Natural killer cell treated with Interleukin-12 subunit alpha and Interleukin-12 subunit beta and Interleukin-15 and Interleukin-18, amount 100 ng/mL, for 72 hours (primary cell): ENCODE measurements around the gene IL18R1. TPM values are rescaled to one million over a fixed set of nuclear protein-coding genes. Genes with fewer than 3 reads are reported as not detected.

ENCODE experiments used
- ATAC-seq, 2 donors: fragments of 150-1000 bp; cut with Tn5 transposase in 1 of 2; sonication (Bioruptor Pico), chemical (Tn5 transposase) in 1 of 2; 2 replicates each; pipeline ENCODE4 v1.10.0; 2021
- DNase-seq: peaks from one replicate; pipeline ENCODE4 v3.0.0; 2022; ENCODE audit warnings: low spot score
- H3K27ac Mint-ChIP-seq, 2 donors: 1 replicate in 1 of 2; 2 replicates in 1 of 2; pipeline ENCODE4 v1.8.0; 2022; ENCODE audit warnings: mixed read lengths in 2 of 2, mild to moderate bottlenecking in 1 of 2, moderate library complexity in 1 of 2
- H3K27me3 Mint-ChIP-seq, 2 donors: 1 replicate in 1 of 2; 2 replicates in 1 of 2; pipeline ENCODE4 v1.8.0; 2022; ENCODE audit warnings: mixed read lengths in 2 of 2
- H3K36me3 Mint-ChIP-seq: one replicate; pipeline ENCODE4 v1.8.0; 2022; ENCODE audit warnings: mixed read lengths
- H3K4me1 Mint-ChIP-seq, 2 donors: 1 replicate in 1 of 2; 2 replicates in 1 of 2; pipeline ENCODE4 v1.8.0; 2022; ENCODE audit warnings: low read depth in 2 of 2, mixed read lengths in 2 of 2, mild to moderate bottlenecking in 1 of 2
- H3K4me3 Mint-ChIP-seq: one replicate; pipeline ENCODE4 v1.8.0; 2022; ENCODE audit warnings: mixed read lengths
- H3K9me3 Mint-ChIP-seq: 2 replicates; pipeline ENCODE4 v1.8.0; 2022; ENCODE audit warnings: mixed read lengths
- total RNA-seq, 2 donors: library from RNA; stranded (reverse); gene quantifications; one replicate each; pipeline ENCODE4 v1.2.3, GENCODE V29; 2022

Gene IL18R1
- total RNA-seq, 2 donors from 2014 or later = 135 to 219 TPM

GRCh38 chr2:102421890-102422759 lies 66.5 kb downstream of the IL18R1 start:
- Mint-ChIP-seq H3K9me3 (peaks cover 2% of the 10 kb centered on the region), H3K27me3 (no peaks in the 10 kb centered on the region), H3K36me3 (peaks cover 69% of the 10 kb centered on the region), H3K27ac (peak overlapping the region in 1 of 2 donors; percentile 100), H3K4me3 (peak overlapping the region; percentile 93), H3K4me1 (peaks cover 50 to 84% of the 10 kb centered on the region in 2 donors)
- ATAC-seq (peak; percentile 29 to 50), DNase-seq (no peak)

GRCh38 chr2:102422910-102423309 lies 67.3 kb downstream of the IL18R1 start, which contains the start of gene IL18RAP:
Gene IL18RAP, plus strand, starts transcription at chr2:102423160. Its CDS starts 118 bp downstream, at chr2:102423278.
- ATAC-seq (peak; percentile 55 to 62), DNase-seq (no peak)
- peaks cover 50 to 84% of the 10 kb centered on the region in 2 donors for H3K4me1 Mint-ChIP-seq
- H3K4me3 Mint-ChIP-seq = peak within 1 kb of the TSS; percentile 93
- no peaks in the 10 kb centered on the region for H3K27me3 Mint-ChIP-seq
- peaks cover 70% of the 10 kb centered on the region for H3K36me3 Mint-ChIP-seq
- no peaks in the 10 kb centered on the region for H3K9me3 Mint-ChIP-seq
- H3K27ac Mint-ChIP-seq = peak within 1 kb of the TSS in 1 of 2 donors; percentile 100

- DNase-seq = no peak
- Mint-ChIP-seq H3K27me3 (no peaks in the 10 kb centered on the region), H3K9me3 (no peaks in the 10 kb centered on the region), H3K4me1 (peaks cover 52 to 87% of the 10 kb centered on the region in 2 donors), H3K4me3 (peak overlapping the region; percentile 93), H3K27ac (peak overlapping the region in 1 of 2 donors; percentile 100), H3K36me3 (peaks cover 73% of the 10 kb centered on the region)
- no peak for ATAC-seq
Observed at GRCh38 chr2:102423368-102423767, 67.8 kb downstream of the IL18R1 start.

GRCh38 chr2:102424754-102425153 lies 69.2 kb downstream of the IL18R1 start:
- Mint-ChIP-seq H3K27me3 (no peaks in the 10 kb centered on the region), H3K4me3 (peak overlapping the region; percentile 93), H3K36me3 (peaks cover 80% of the 10 kb centered on the region), H3K4me1 (peaks cover 64 to 96% of the 10 kb centered on the region in 2 donors), H3K9me3 (no peaks in the 10 kb centered on the region), H3K27ac (peak overlapping the region in 1 of 2 donors; percentile 100)
- ATAC-seq (peak; percentile 17 to 30), DNase-seq (no peak)

- DNase-seq (no peak), ATAC-seq (no peak)
- H3K4me1 Mint-ChIP-seq = peaks cover 71 to 97% of the 10 kb centered on the region in 2 donors
- peaks cover 80% of the 10 kb centered on the region for H3K36me3 Mint-ChIP-seq
- H3K27me3 Mint-ChIP-seq = no peaks in the 10 kb centered on the region
- H3K9me3 Mint-ChIP-seq = no peaks in the 10 kb centered on the region
- peak overlapping the region; percentile 93 for H3K4me3 Mint-ChIP-seq
- H3K27ac Mint-ChIP-seq = peak overlapping the region in 1 of 2 donors; percentile 100
Observed at GRCh38 chr2:102425441-102426132, 70.0 kb downstream of the IL18R1 start.

GRCh38 chr2:102427249-102427648 lies 71.7 kb downstream of the IL18R1 start:
- no peak overlapping the region for H3K27ac Mint-ChIP-seq
- no peaks in the 10 kb centered on the region for H3K9me3 Mint-ChIP-seq

GRCh38 chr2:102428573-102428972 lies 73.0 kb downstream of the IL18R1 start:
- H3K36me3 Mint-ChIP-seq = peaks cover 71% of the 10 kb centered on the region
- peak; percentile 56 for DNase-seq
- peaks cover 70 to 91% of the 10 kb centered on the region in 2 donors for H3K4me1 Mint-ChIP-seq
- ATAC-seq = peak; percentile 62 to 80
- H3K9me3 Mint-ChIP-seq = no peaks in the 10 kb centered on the region
- peak overlapping the region; percentile 93 for H3K4me3 Mint-ChIP-seq
- no peak overlapping the region for H3K27ac Mint-ChIP-seq
- no peaks in the 10 kb centered on the region for H3K27me3 Mint-ChIP-seq

More at GRCh38 chr2:102427249-102427648, 71.7 kb downstream of the IL18R1 start:
- Mint-ChIP-seq H3K4me3 (peak overlapping the region; percentile 93), H3K4me1 (peaks cover 71 to 97% of the 10 kb centered on the region in 2 donors), H3K27me3 (no peaks in the 10 kb centered on the region), H3K36me3 (peaks cover 80% of the 10 kb centered on the region)
- no peak for ATAC-seq
- DNase-seq = no peak

GRCh38 chr2:102432386-102432785 lies 76.8 kb downstream of the IL18R1 start:
- Mint-ChIP-seq H3K4me3 (peak overlapping the region; percentile 24), H3K9me3 (no peaks in the 10 kb centered on the region), H3K27ac (no peak overlapping the region), H3K27me3 (no peaks in the 10 kb centered on the region), H3K36me3 (peaks cover 71% of the 10 kb centered on the region), H3K4me1 (peaks cover 80 to 85% of the 10 kb centered on the region in 2 donors)
- ATAC-seq (no peak), DNase-seq (no peak)

- Mint-ChIP-seq H3K4me1 (peaks cover 67 to 69% of the 10 kb centered on the region in 2 donors), H3K4me3 (peak overlapping the region; percentile 77), H3K36me3 (peaks cover 55% of the 10 kb centered on the region), H3K27ac (no peak overlapping the region), H3K9me3 (no peaks in the 10 kb centered on the region), H3K27me3 (no peaks in the 10 kb centered on the region)
- DNase-seq (no peak), ATAC-seq (no peak)
Observed at GRCh38 chr2:102433973-102434654, 78.5 kb downstream of the IL18R1 start.

GRCh38 chr2:102434655-102435381 lies 79.2 kb downstream of the IL18R1 start:
- H3K36me3 Mint-ChIP-seq = peaks cover 48% of the 10 kb centered on the region
- H3K9me3 Mint-ChIP-seq = no peaks in the 10 kb centered on the region
- peaks cover 60 to 62% of the 10 kb centered on the region in 2 donors for H3K4me1 Mint-ChIP-seq
- H3K27ac Mint-ChIP-seq = no peak overlapping the region
- ATAC-seq (peak; percentile 28 to 63), DNase-seq (no peak)
- H3K4me3 Mint-ChIP-seq = peak overlapping the region; percentile 77
- no peaks in the 10 kb centered on the region for H3K27me3 Mint-ChIP-seq

GRCh38 chr2:102435741-102436140 lies 80.1 kb downstream of the IL18R1 start:
- Mint-ChIP-seq H3K4me3 (peak overlapping the region; percentile 77), H3K9me3 (no peaks in the 10 kb centered on the region), H3K36me3 (peaks cover 38% of the 10 kb centered on the region), H3K4me1 (peaks cover 52 to 53% of the 10 kb centered on the region in 2 donors), H3K27me3 (no peaks in the 10 kb centered on the region), H3K27ac (no peak overlapping the region)
- ATAC-seq (no peak), DNase-seq (no peak)

GRCh38 chr2:102436323-102436722 lies 80.7 kb downstream of the IL18R1 start:
- H3K36me3 Mint-ChIP-seq = peaks cover 34% of the 10 kb centered on the region
- peak; percentile 11 to 67 for ATAC-seq
- no peaks in the 10 kb centered on the region for H3K9me3 Mint-ChIP-seq
- no peaks in the 10 kb centered on the region for H3K27me3 Mint-ChIP-seq
- peak; percentile 82 for DNase-seq
- H3K27ac Mint-ChIP-seq = no peak overlapping the region
- H3K4me1 Mint-ChIP-seq = peaks cover 47 to 48% of the 10 kb centered on the region in 2 donors
- peak overlapping the region; percentile 77 for H3K4me3 Mint-ChIP-seq

GRCh38 chr2:102437122-102437521 lies 81.5 kb downstream of the IL18R1 start:
- Mint-ChIP-seq H3K36me3 (peaks cover 26% of the 10 kb centered on the region), H3K4me1 (peaks cover 41 to 42% of the 10 kb centered on the region in 2 donors), H3K9me3 (no peaks in the 10 kb centered on the region), H3K4me3 (no peak overlapping the region), H3K27ac (no peak overlapping the region), H3K27me3 (no peaks in the 10 kb centered on the region)
- ATAC-seq = no peak
- no peak for DNase-seq
